ENCODE data around the gene FBRS. TPM values are rescaled to one million over a fixed set of nuclear protein-coding genes. Genes with fewer than 3 reads are reported as not detected.
A peak's percentile ranks its signal among the peaks of the same experiment; 100 is the strongest.

FBRS gene
- total and polyA plus RNA-seq, 2 of the 13 experiments (the other 11 are each of a cell fraction or from before 2014, with no cell fraction given): 13.7 to 16.2 TPM

GRCh38 chr16:30626236-30626635, 32.0 kb upstream of the FBRS start:
- no peak for DNase-seq (ENCODE audit: low spot score)
- no TSS peak for BruUV-seq (replicated peaks)
- Histone ChIP-seq H3K4me1 (ENCODE audit: insufficient read depth, low read length) (peaks cover 67% of the 10 kb centered on the region), H3K9ac (ENCODE audit: insufficient read depth, low read depth, low read length) (peak overlapping the region; percentile 3; the same call in 1 of the 2 replicates), H3K4me2 (ENCODE audit: low read depth, low read length) (peak overlapping the region; percentile 48), H3K79me2 (ENCODE audit: insufficient read depth, low read length) (no peaks in the 10 kb centered on the region), H3K27ac (ENCODE audit: extremely low read length, insufficient read depth, low read length) (no peak overlapping the region), H4K20me1 (ENCODE audit: insufficient read depth, low read length) (no peaks in the 10 kb centered on the region), H3K9me3 (ENCODE audit: low read length) (no peaks in the 10 kb centered on the region), H3K27me3 (ENCODE audit: control insufficient read depth in 1 of 2, insufficient read depth in 2 of 2, low read length in 2 of 2) (peaks cover 0 to 12% of the 10 kb centered on the region in 2 experiments; a peak in 2 of 5 replicates), H3K4me3 (replicated peaks in 1 of 3; ENCODE audit: insufficient read depth in 1 of 3, low read depth in 2 of 3, low read length in 3 of 3) (no peak overlapping the region), H2AFZ (ENCODE audit: low read length) (no peak overlapping the region), H3K36me3 (replicated peaks in 1 of 2; ENCODE audit: control insufficient read depth in 1 of 2, insufficient read depth in 2 of 2, low read length in 2 of 2) (no peaks in the 10 kb centered on the region)
- no peak for FAIRE-seq
- intact Hi-C loops (cut with micrococcal nuclease; ENCODE audit: unreplicated experiment): no loop called here
- ChIA-PET POLR2A (interaction anchor here (1.3 kb wide), 1 partner anchor 16 kb away, joined by 5 read pairs; the partner anchor contains the start of gene ZNF689), CTCF (ENCODE audit: low intra/inter-chr PET ratio, low total read pairs) (no interaction called here)
- 44% methylated on average over 9 of the region's 9 CpGs for WGBS (ENCODE audit: low lambda C conversion rate)
- in situ Hi-C loops (cut with HindIII; ENCODE audit: extremely low pct_ligation_motif_present, low pct_unique_long_range_greater_than_20kb): loop anchor here (25.0 kb wide), 1 partner anchor 539 kb away; the partner anchor contains the start of genes PPP4C, TBX6 and YPEL3
- no peak for ATAC-seq
- TF ChIP-seq SPEN (CRISPR knock-in tag; IDR thresholded peaks at IDR 0.05; ENCODE audit: low read depth) (peak; percentile 11; the same call in 1 of the 2 replicates), ZNF264 (CRISPR knock-in tag; IDR thresholded peaks at IDR 0.05) (0 out of 2 replicates have a peak, but pooled peaks have one; percentile 19), PAXIP1 (CRISPR knock-in tag; conservative IDR thresholded peaks at IDR 0.05) (0 out of 2 replicates have a peak, but pooled peaks have one; percentile 6), MAFK (conservative IDR thresholded peaks at IDR 0.05 in 1 of 2, IDR thresholded peaks at IDR 0.05 in 1 of 2; ENCODE audit: low read length in 2 of 2) (peak; percentile 1 to 31; a peak in 1 of 4 replicates), HOXA3 (CRISPR knock-in tag; IDR thresholded peaks at IDR 0.05) (0 out of 2 replicates have a peak, but pooled peaks have one; percentile 1), MZF1 (CRISPR knock-in tag; IDR thresholded peaks at IDR 0.05; ENCODE audit: borderline replicate concordance) (no peak), RFX1 (IDR thresholded peaks at IDR 0.05) (0 out of 2 replicates have a peak, but pooled peaks have one; percentile 25), SAP130 (CRISPR knock-in tag; IDR thresholded peaks at IDR 0.05; ENCODE audit: low read depth) (peak; percentile 31; the same call in 1 of the 2 replicates), FOXA1 (IDR thresholded peaks at IDR 0.05) (no peak), FOXA1 (CRISPR knock-in tag; IDR thresholded peaks at IDR 0.05) (no peak), ZNF543 (CRISPR knock-in tag; IDR thresholded peaks at IDR 0.05) (0 out of 2 replicates have a peak, but pooled peaks have one; percentile 45), MAZ (IDR thresholded peaks at IDR 0.05; ENCODE audit: borderline replicate concordance, low read depth, low read length) (no peak), MAZ (CRISPR knock-in tag; IDR thresholded peaks at IDR 0.05; ENCODE audit: low read depth) (no peak), TFAP4 (IDR thresholded peaks at IDR 0.05; ENCODE audit: borderline replicate concordance, low read depth) (peak; percentile 25; the same call in 1 of the 2 replicates), HMGXB4 (CRISPR knock-in tag; IDR thresholded peaks at IDR 0.05; ENCODE audit: borderline replicate concordance in 1 of 2, low read depth in 1 of 2) (0 out of 4 replicates have a peak, but pooled peaks of 1 of the 2 experiments have one; percentile 23), ZC3H4 (CRISPR knock-in tag; IDR thresholded peaks at IDR 0.05; ENCODE audit: borderline replicate concordance) (no peak), ERF (CRISPR knock-in tag; IDR thresholded peaks at IDR 0.05) (0 out of 2 replicates have a peak, but pooled peaks have one; percentile 23)
